ENCODE results near the gene RAB3IP. TPM values are rescaled to one million over a fixed set of nuclear protein-coding genes. Genes with fewer than 3 reads are reported as not detected.

The RAB3IP gene
- total RNA-seq, 1 experiment from 2014 or later: 30.3 TPM

- no TSS peak for BruUV-seq (replicated peaks)
- H3K27me3 ChIP-seq (ENCODE audit: insufficient read depth, low read depth): no peaks in the 10 kb centered on the region
- H3K36me3 ChIP-seq (ENCODE audit: low read depth): no peaks in the 10 kb centered on the region
- H3F3A ChIP-seq (ENCODE audit: insufficient read depth, low read depth): no peaks in the 10 kb centered on the region
- no peaks in the 10 kb centered on the region for H3K79me2 ChIP-seq (ENCODE audit: low read depth)
- POLR2A ChIA-PET (ENCODE audit: unreplicated experiment): interaction anchor here (0.6 kb wide), 1 partner anchor 582 kb away, joined by 4 read pairs; no protein-coding TSS in a partner anchor
- H4K20me1 ChIP-seq (ENCODE audit: insufficient read depth): no peaks in the 10 kb centered on the region
- H3K4me2 ChIP-seq: no peak within 1 kb of the TSS
- H3K4me3 ChIP-seq: no peak within 1 kb of the TSS
- H2AFZ ChIP-seq: no peak within 1 kb of the TSS
- H3K27ac ChIP-seq: no peak within 1 kb of the TSS
- no peak for TF ChIP-seq EZH2 (IDR thresholded peaks at IDR 0.05; ENCODE audit: low read depth)
- TF ChIP-seq CTCF (conservative IDR thresholded peaks at IDR 0.05): no peak
- DNase-seq: no peak
- intact Hi-C loops (cut with micrococcal nuclease; ENCODE audit: unreplicated experiment): no loop called here
- H3K9me3 ChIP-seq (ENCODE audit: insufficient read depth, low read depth): no peaks in the 10 kb centered on the region
- H3K9me2 ChIP-seq (ENCODE audit: insufficient read depth): no peaks in the 10 kb centered on the region
- H3K4me1 ChIP-seq (replicated peaks; ENCODE audit: insufficient read depth): no peaks in the 10 kb centered on the region
- CTCF ChIA-PET: no interaction called here
These were observed 86.4 kb downstream of the RAB3IP start, which contains the start of gene MYRFL for GRCh38 chr12:69824966-69825560. Gene MYRFL, plus strand, starts transcription at chr12:69825227. Its CDS starts 291 bp downstream, at chr12:69825518.

- no peaks in the 10 kb centered on the region for H3K4me1 ChIP-seq (replicated peaks; ENCODE audit: insufficient read depth)
- H3F3A ChIP-seq (ENCODE audit: insufficient read depth, low read depth): no peaks in the 10 kb centered on the region
- no peaks in the 10 kb centered on the region for H4K20me1 ChIP-seq (ENCODE audit: insufficient read depth)
- intact Hi-C loops (cut with micrococcal nuclease; ENCODE audit: unreplicated experiment): no loop called here
- H3K4me3 ChIP-seq: no peak overlapping the region
- no peak overlapping the region for H3K4me2 ChIP-seq
- ChIA-PET POLR2A (ENCODE audit: unreplicated experiment) (no interaction called here), CTCF (no interaction called here)
- H3K9me3 ChIP-seq (ENCODE audit: insufficient read depth, low read depth): no peaks in the 10 kb centered on the region
- no peaks in the 10 kb centered on the region for H3K27me3 ChIP-seq (ENCODE audit: insufficient read depth, low read depth)
- H2AFZ ChIP-seq: no peak overlapping the region
- no peak for DNase-seq
- H3K36me3 ChIP-seq (ENCODE audit: low read depth): no peaks in the 10 kb centered on the region
- no peak for TF ChIP-seq CTCF (conservative IDR thresholded peaks at IDR 0.05)
- TF ChIP-seq EZH2 (IDR thresholded peaks at IDR 0.05; ENCODE audit: low read depth): no peak
- no TSS peak for BruUV-seq (replicated peaks)
- H3K27ac ChIP-seq: no peak overlapping the region
- H3K9me2 ChIP-seq (ENCODE audit: insufficient read depth): no peaks in the 10 kb centered on the region
- no peaks in the 10 kb centered on the region for H3K79me2 ChIP-seq (ENCODE audit: low read depth)
These were observed 90.2 kb downstream of the RAB3IP start for GRCh38 chr12:69828897-69829296.

GRCh38 chr12:69833696-69834095 is 95.0 kb downstream of the RAB3IP start:
- H3K9me2 ChIP-seq (ENCODE audit: insufficient read depth): no peaks in the 10 kb centered on the region
- intact Hi-C loops (cut with micrococcal nuclease; ENCODE audit: unreplicated experiment): no loop called here
- no peaks in the 10 kb centered on the region for H3K79me2 ChIP-seq (ENCODE audit: low read depth)
- no TSS peak for BruUV-seq (replicated peaks)
- no peaks in the 10 kb centered on the region for H3K4me1 ChIP-seq (replicated peaks; ENCODE audit: insufficient read depth)
- no peak overlapping the region for H2AFZ ChIP-seq
- H3F3A ChIP-seq (ENCODE audit: insufficient read depth, low read depth): no peaks in the 10 kb centered on the region
- H3K4me3 ChIP-seq: no peak overlapping the region
- H3K9me3 ChIP-seq (ENCODE audit: insufficient read depth, low read depth): no peaks in the 10 kb centered on the region
- ChIA-PET CTCF (no interaction called here), POLR2A (ENCODE audit: unreplicated experiment) (no interaction called here)
- H3K4me2 ChIP-seq: no peak overlapping the region
- H4K20me1 ChIP-seq (ENCODE audit: insufficient read depth): no peaks in the 10 kb centered on the region
- TF ChIP-seq CTCF (conservative IDR thresholded peaks at IDR 0.05) (no peak), EZH2 (IDR thresholded peaks at IDR 0.05; ENCODE audit: low read depth) (no peak)
- no peak overlapping the region for H3K27ac ChIP-seq
- DNase-seq: no peak
- no peaks in the 10 kb centered on the region for H3K27me3 ChIP-seq (ENCODE audit: insufficient read depth, low read depth)
- H3K36me3 ChIP-seq (ENCODE audit: low read depth): no peaks in the 10 kb centered on the region

Measured in PC-9 (cell line).